HG02970 (cell line): Measurements from ENCODE around the gene MRPL33.

Experiments used
- ATAC-seq: cut with Tn5 transposase; IDR thresholded peaks from one replicate; pipeline ENCODE4 v1.9.1; 2021; ENCODE audit warnings: mild to moderate bottlenecking, moderate library complexity, moderate number of reproducible peaks; ENCODE audit not compliant: unreplicated experiment, low FRiP score

Gene MRPL33

GRCh38 chr2:27806311-27807059, 35.0 kb downstream of the MRPL33 start:
- ATAC-seq, result no peak

DNA sequence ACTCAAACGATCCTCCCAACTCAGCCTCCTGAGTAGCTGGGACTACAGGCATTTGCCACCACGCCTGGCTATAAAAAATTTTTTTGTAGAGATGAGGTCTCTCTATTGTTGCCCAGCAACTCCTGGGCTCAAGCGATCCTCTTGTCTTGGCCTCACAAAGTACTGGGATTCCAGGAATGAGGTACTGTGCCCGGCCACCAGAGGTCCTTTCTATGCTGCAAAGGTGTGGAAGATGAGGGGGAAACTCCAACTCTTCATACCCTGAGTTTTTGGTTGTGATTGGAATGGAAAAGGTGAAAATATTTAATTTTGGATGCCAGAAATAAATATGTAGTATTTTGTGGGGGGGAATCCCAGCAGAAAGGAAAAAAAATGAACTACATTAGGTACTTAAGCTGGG, 36.0 kb downstream of the MRPL33 start:
- no peak for ATAC-seq

DNA sequence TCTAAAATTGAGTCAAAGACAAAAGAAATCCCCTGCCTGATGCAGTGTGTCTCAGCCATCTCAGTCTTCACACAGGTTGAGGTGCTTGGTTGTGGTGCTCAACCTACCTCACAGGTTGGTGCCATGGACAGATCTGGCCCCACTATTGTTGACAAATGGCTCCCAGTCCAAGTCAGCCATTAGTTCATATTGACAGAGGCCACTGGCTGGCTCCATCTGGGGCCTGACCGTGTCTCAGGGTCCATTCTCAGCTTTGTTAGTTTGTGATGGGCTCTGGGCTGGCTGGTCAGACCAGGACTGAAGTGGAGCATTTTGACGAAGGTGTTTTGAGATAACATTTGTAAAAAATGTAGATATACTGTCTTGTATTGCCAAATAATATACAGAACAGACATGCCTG, 36.9 kb downstream of the MRPL33 start:
- no peak for ATAC-seq

DNA sequence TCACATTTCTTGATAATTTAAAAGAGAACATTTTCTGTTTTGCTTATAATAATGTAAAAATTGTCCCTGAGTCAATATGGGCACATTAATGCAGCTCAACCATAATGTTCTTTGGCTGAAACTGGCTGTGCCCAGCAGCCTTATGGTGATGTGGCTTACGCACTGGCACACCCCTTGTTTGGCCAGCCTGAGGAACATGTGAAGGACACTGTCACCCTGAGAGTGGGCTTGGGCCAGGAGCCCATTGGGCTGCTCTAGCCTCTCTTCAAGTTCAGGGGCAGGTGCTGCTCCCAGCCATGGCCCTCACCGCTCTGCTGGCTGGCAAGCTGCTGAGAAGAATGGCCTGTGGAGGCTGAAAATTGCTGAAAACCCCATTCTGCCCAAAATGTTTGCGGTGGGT, 37.5 kb downstream of the MRPL33 start:
- no peak for ATAC-seq

DNA sequence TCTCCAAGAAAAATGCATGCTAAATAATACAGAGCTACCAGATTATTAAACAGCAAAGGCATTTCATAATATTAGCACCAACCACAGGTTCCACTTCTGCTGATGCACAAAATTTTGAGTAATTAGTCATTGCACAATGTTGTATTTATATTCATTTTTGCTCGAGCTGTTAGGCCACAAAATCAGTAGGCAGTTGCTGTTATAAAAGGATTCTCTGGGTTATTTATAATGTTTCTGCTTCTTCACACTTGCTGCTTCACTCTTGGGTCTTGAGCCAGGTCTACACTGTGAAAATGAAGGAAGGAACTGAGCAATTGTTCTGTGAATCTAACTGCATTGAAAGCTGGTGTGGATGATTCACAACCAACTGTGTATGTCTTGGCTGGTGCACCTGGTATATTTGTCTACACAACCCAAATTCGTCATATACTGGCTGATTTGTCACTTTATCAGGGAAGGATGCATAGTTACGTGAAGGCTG, 38.3 kb downstream of the MRPL33 start:
- no peak for ATAC-seq

- ATAC-seq, result no peak
Measured at GRCh38 chr2:27810455-27810854, 38.9 kb downstream of the MRPL33 start.

- ATAC-seq, result no peak
Measured at GRCh38 chr2:27811768-27812167, 40.2 kb downstream of the MRPL33 start.

DNA sequence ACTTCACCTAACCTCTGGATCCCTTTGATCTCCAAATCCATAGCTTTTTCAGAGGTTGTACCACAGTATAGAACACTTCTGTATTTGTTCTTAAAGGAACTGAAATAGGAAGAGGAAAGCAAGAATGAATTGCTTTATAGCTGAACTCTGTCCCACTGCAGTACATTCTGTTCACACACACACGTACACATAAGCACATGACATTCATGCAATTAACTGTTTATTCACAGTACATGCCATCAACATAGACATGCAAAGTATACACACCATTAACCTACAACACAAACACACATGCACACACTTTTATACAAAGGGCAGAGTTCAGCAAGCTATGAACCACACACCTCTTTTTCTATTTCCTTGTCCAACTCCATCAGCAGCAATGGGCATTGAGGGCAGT, 43.2 kb downstream of the MRPL33 start:
- no peak for ATAC-seq

- no peak for ATAC-seq
Measured at GRCh38 chr2:27815860-27816438, 44.4 kb downstream of the MRPL33 start.

GRCh38 chr2:27822049-27822448, 50.5 kb downstream of the MRPL33 start:
- no peak for ATAC-seq

- ATAC-seq, result no peak
Measured at GRCh38 chr2:27823135-27823534, 51.6 kb downstream of the MRPL33 start.

DNA sequence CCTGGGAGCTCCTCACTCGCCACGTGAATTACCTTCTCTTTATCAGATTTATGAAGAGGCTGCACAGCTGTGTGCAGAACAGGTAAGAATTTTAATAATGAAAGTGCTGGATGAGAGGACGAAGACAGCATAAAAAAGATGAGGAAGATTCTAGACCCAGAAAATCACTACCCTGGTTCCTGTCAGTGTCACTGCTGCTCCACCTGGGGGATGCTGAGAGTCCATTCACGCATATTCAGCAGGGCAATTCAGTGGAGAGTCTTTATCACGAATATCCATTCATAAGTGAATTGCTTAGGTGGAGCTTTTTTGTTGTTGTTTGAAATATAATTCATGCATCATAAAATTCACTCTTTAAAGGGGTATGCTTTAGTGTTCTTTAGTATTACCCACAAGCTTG, 52.0 kb downstream of the MRPL33 start:
- ATAC-seq, result no peak

GRCh38 chr2:27824401-27824800, 52.9 kb downstream of the MRPL33 start:
- ATAC-seq, result no peak

GRCh38 chr2:27828305-27828704, 56.8 kb downstream of the MRPL33 start:
- no peak for ATAC-seq
